Measurements from ENCODE around the gene GSTP1.

DNA sequence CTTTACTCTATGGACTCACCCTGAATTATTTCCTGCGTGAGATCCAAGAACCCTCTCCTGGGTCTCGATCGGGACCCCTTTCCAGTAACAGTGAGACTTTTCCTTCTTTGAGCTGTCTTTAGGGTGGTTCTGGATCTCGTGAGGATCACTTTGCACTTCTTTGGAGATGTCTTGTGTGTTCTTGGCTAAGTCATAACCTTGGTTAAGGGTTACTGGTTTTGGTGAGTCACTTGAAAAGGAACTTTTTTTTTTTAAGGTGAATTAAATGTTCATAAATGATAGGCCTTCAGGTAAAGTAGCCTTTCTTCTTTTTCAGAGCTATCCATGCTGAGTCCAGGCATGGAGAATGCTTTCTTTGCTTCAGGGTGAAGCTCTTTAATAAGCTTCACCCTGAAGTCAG is 19.4 kb upstream of the GSTP1 start:
- no peak for TF ChIP-seq YY1 (IDR thresholded peaks at IDR 0.05; ENCODE audit: insufficient read depth, insufficient read length)
- no peak for TF ChIP-seq SUZ12 (IDR thresholded peaks at IDR 0.05; ENCODE audit: extremely low read depth, insufficient read depth, insufficient read length)
- TF ChIP-seq ZNF274 (IDR thresholded peaks at IDR 0.05; ENCODE audit: low read depth, low read length) = no peak
